ENCODE results near the gene RNF187. TPM values are rescaled to one million over a fixed set of nuclear protein-coding genes. Genes with fewer than 3 reads are reported as not detected.

The RNF187 gene
- polyA plus RNA-seq, 1 donor, result 45.9 TPM

- peaks cover 33% of the 10 kb centered on the region for H3K27me3 ChIP-seq (ENCODE audit: control insufficient read depth, insufficient read depth, low read length)
- no peaks in the 10 kb centered on the region for H3K4me1 ChIP-seq (ENCODE audit: control insufficient read depth, insufficient read depth, low read length)
- DNase-seq, result no peak
- no peaks in the 10 kb centered on the region for H3K36me3 ChIP-seq (ENCODE audit: control insufficient read depth, insufficient read depth, low read length)
- H3K9me3 ChIP-seq (ENCODE audit: control insufficient read depth, low read depth, low read length), result no peaks in the 10 kb centered on the region
- H3K4me3 ChIP-seq (ENCODE audit: low read length), result no peak overlapping the region
- no peak overlapping the region for H3K27ac ChIP-seq (ENCODE audit: low read length)
- WGBS (ENCODE audit: insufficient coverage, low lambda C conversion rate), result no CpG with 5 or more reads among the region's 5 CpGs
These were observed 23.1 kb downstream of the RNF187 start for GRCh38 chr1:228510101-228510802.

GRCh38 chr1:228510803-228511413 lies 23.7 kb downstream of the RNF187 start:
- no peak for DNase-seq
- WGBS (ENCODE audit: insufficient coverage, low lambda C conversion rate), result 60% methylated on average over 1 of the region's 3 CpGs
- no peak overlapping the region for H3K4me3 ChIP-seq (ENCODE audit: low read length)

GRCh38 chr1:228511546-228512445 lies 24.6 kb downstream of the RNF187 start:
- WGBS (ENCODE audit: insufficient coverage, low lambda C conversion rate), result no CpG with 5 or more reads among the region's 13 CpGs
- Histone ChIP-seq H3K4me1 (ENCODE audit: control insufficient read depth, insufficient read depth, low read length) (no peaks in the 10 kb centered on the region), H3K4me3 (ENCODE audit: low read length) (no peak overlapping the region), H3K9me3 (ENCODE audit: control insufficient read depth, low read depth, low read length) (no peaks in the 10 kb centered on the region), H3K27ac (ENCODE audit: low read length) (no peak overlapping the region), H3K36me3 (ENCODE audit: control insufficient read depth, insufficient read depth, low read length) (no peaks in the 10 kb centered on the region), H3K27me3 (ENCODE audit: control insufficient read depth, insufficient read depth, low read length) (peaks cover 41% of the 10 kb centered on the region)
- no peak for DNase-seq

More at GRCh38 chr1:228510803-228511413, 23.7 kb downstream of the RNF187 start:
- H3K36me3 ChIP-seq (ENCODE audit: control insufficient read depth, insufficient read depth, low read length), result no peaks in the 10 kb centered on the region
- H3K27me3 ChIP-seq (ENCODE audit: control insufficient read depth, insufficient read depth, low read length), result peaks cover 36% of the 10 kb centered on the region
- no peak overlapping the region for H3K27ac ChIP-seq (ENCODE audit: low read length)
- H3K9me3 ChIP-seq (ENCODE audit: control insufficient read depth, low read depth, low read length), result no peaks in the 10 kb centered on the region
- no peaks in the 10 kb centered on the region for H3K4me1 ChIP-seq (ENCODE audit: control insufficient read depth, insufficient read depth, low read length)

- WGBS (ENCODE audit: insufficient coverage, low lambda C conversion rate), result no CpG with 5 or more reads among the region's 4 CpGs
- Histone ChIP-seq H3K4me3 (ENCODE audit: low read length) (no peak overlapping the region), H3K36me3 (ENCODE audit: control insufficient read depth, insufficient read depth, low read length) (no peaks in the 10 kb centered on the region), H3K27me3 (ENCODE audit: control insufficient read depth, insufficient read depth, low read length) (peaks cover 50% of the 10 kb centered on the region), H3K9me3 (ENCODE audit: control insufficient read depth, low read depth, low read length) (no peaks in the 10 kb centered on the region), H3K4me1 (ENCODE audit: control insufficient read depth, insufficient read depth, low read length) (no peaks in the 10 kb centered on the region), H3K27ac (ENCODE audit: low read length) (no peak overlapping the region)
- no peak for DNase-seq
These were observed 25.6 kb downstream of the RNF187 start for GRCh38 chr1:228512781-228513198.

- Histone ChIP-seq H3K9me3 (ENCODE audit: control insufficient read depth, low read depth, low read length) (no peaks in the 10 kb centered on the region), H3K4me1 (ENCODE audit: control insufficient read depth, insufficient read depth, low read length) (no peaks in the 10 kb centered on the region), H3K36me3 (ENCODE audit: control insufficient read depth, insufficient read depth, low read length) (no peaks in the 10 kb centered on the region), H3K27me3 (ENCODE audit: control insufficient read depth, insufficient read depth, low read length) (peaks cover 47% of the 10 kb centered on the region), H3K4me3 (ENCODE audit: low read length) (no peak overlapping the region), H3K27ac (ENCODE audit: low read length) (no peak overlapping the region)
- DNase-seq, result peak in 1 of 2 donors; percentile 12
- WGBS (ENCODE audit: insufficient coverage, low lambda C conversion rate), result 60% methylated on average over 1 of the region's 14 CpGs
These were observed 26.2 kb downstream of the RNF187 start for GRCh38 chr1:228513236-228513900.

GRCh38 chr1:228514421-228514820 lies 27.2 kb downstream of the RNF187 start:
- no CpG with 5 or more reads among the region's 7 CpGs for WGBS (ENCODE audit: insufficient coverage, low lambda C conversion rate)
- peaks cover 47% of the 10 kb centered on the region for H3K27me3 ChIP-seq (ENCODE audit: control insufficient read depth, insufficient read depth, low read length)
- no peaks in the 10 kb centered on the region for H3K4me1 ChIP-seq (ENCODE audit: control insufficient read depth, insufficient read depth, low read length)
- H3K27ac ChIP-seq (ENCODE audit: low read length), result no peak overlapping the region
- no peaks in the 10 kb centered on the region for H3K9me3 ChIP-seq (ENCODE audit: control insufficient read depth, low read depth, low read length)
- H3K36me3 ChIP-seq (ENCODE audit: control insufficient read depth, insufficient read depth, low read length), result no peaks in the 10 kb centered on the region
- no peak for DNase-seq
- H3K4me3 ChIP-seq (ENCODE audit: low read length), result no peak overlapping the region

GRCh38 chr1:228515200-228515834 lies 28.1 kb downstream of the RNF187 start:
- no peaks in the 10 kb centered on the region for H3K4me1 ChIP-seq (ENCODE audit: control insufficient read depth, insufficient read depth, low read length)
- H3K4me3 ChIP-seq (ENCODE audit: low read length), result no peak overlapping the region
- H3K27me3 ChIP-seq (ENCODE audit: control insufficient read depth, insufficient read depth, low read length), result peaks cover 45% of the 10 kb centered on the region
- no peaks in the 10 kb centered on the region for H3K36me3 ChIP-seq (ENCODE audit: control insufficient read depth, insufficient read depth, low read length)
- no peaks in the 10 kb centered on the region for H3K9me3 ChIP-seq (ENCODE audit: control insufficient read depth, low read depth, low read length)
- no CpG with 5 or more reads among the region's 2 CpGs for WGBS (ENCODE audit: insufficient coverage, low lambda C conversion rate)
- peak in 1 of 2 donors; percentile 8 for DNase-seq
- H3K27ac ChIP-seq (ENCODE audit: low read length), result no peak overlapping the region

- no peak overlapping the region for H3K4me3 ChIP-seq (ENCODE audit: low read length)
- H3K27ac ChIP-seq (ENCODE audit: low read length), result no peak overlapping the region
- DNase-seq, result no peak
- 82% methylated on average over 1 of the region's 2 CpGs for WGBS (ENCODE audit: insufficient coverage, low lambda C conversion rate)
- H3K27me3 ChIP-seq (ENCODE audit: control insufficient read depth, insufficient read depth, low read length), result peaks cover 30% of the 10 kb centered on the region
- no peaks in the 10 kb centered on the region for H3K9me3 ChIP-seq (ENCODE audit: control insufficient read depth, low read depth, low read length)
- H3K36me3 ChIP-seq (ENCODE audit: control insufficient read depth, insufficient read depth, low read length), result no peaks in the 10 kb centered on the region
- H3K4me1 ChIP-seq (ENCODE audit: control insufficient read depth, insufficient read depth, low read length), result no peaks in the 10 kb centered on the region
These were observed 30.5 kb downstream of the RNF187 start for GRCh38 chr1:228517655-228518054.

GRCh38 chr1:228527596-228527995 lies 40.4 kb downstream of the RNF187 start:
- no CpG with 5 or more reads among the region's 5 CpGs for WGBS (ENCODE audit: insufficient coverage, low lambda C conversion rate)
- H3K36me3 ChIP-seq (ENCODE audit: control insufficient read depth, insufficient read depth, low read length), result no peaks in the 10 kb centered on the region
- H3K27ac ChIP-seq (ENCODE audit: low read length), result no peak overlapping the region
- H3K9me3 ChIP-seq (ENCODE audit: control insufficient read depth, low read depth, low read length), result no peaks in the 10 kb centered on the region
- H3K27me3 ChIP-seq (ENCODE audit: control insufficient read depth, insufficient read depth, low read length), result peaks cover 5% of the 10 kb centered on the region
- H3K4me3 ChIP-seq (ENCODE audit: low read length), result no peak overlapping the region
- no peaks in the 10 kb centered on the region for H3K4me1 ChIP-seq (ENCODE audit: control insufficient read depth, insufficient read depth, low read length)
- DNase-seq, result no peak

All from large intestine (tissue), 3 donors.